GM12892 (cell line): ENCODE data around the gene ZNF354C.
"Not testable (repeated sequence)": the region's sequence is repeated elsewhere in the genome, so short reads cannot be mapped to it uniquely, and the experiment has no call there.

ENCODE experiments used
- DNase-seq: peaks from one replicate; pipeline ENCODE4 v3.0.0; 2011; ENCODE audit not compliant: insufficient read length
- FAIRE-seq: peaks from 2 replicates; lab custom pipeline; 2011; peaks lifted over from hg19 to GRCh38; lab: Jason Lieb, UNC
- POLR2A ChIP-seq: IDR thresholded peaks from 2 replicates; pipeline ENCODE4 v1.6.1; 2011; ENCODE audit warnings: low read depth, low read length, control low read depth
- POLR2AphosphoS5 ChIP-seq: IDR thresholded peaks from 2 replicates; pipeline ENCODE4 v1.6.1; 2011; ENCODE audit warnings: low read depth, low read length, control low read depth
- TAF1 ChIP-seq: IDR thresholded peaks from 2 replicates; pipeline ENCODE4 v1.6.1; 2011; ENCODE audit warnings: low read depth, mild to moderate bottlenecking, control low read depth, low read length, borderline replicate concordance

Gene ZNF354C

GRCh38 chr5:179079165-179079987 lies 19.2 kb downstream of the ZNF354C start:
- DNase-seq (no peak), FAIRE-seq (no peak)
- no peak for TF ChIP-seq TAF1
- TF ChIP-seq POLR2A, result no peak
- TF ChIP-seq POLR2AphosphoS5, result no peak

GRCh38 chr5:179080724-179081123 lies 20.6 kb downstream of the ZNF354C start:
- FAIRE-seq, result no peak
- no peak for TF ChIP-seq POLR2AphosphoS5
- TF ChIP-seq TAF1, result no peak
- TF ChIP-seq POLR2A, result no peak
- no peak for DNase-seq

GRCh38 chr5:179089502-179089901 lies 29.3 kb downstream of the ZNF354C start:
- no peak for DNase-seq
- FAIRE-seq, result no peak
- no peak for TF ChIP-seq TAF1

GRCh38 chr5:179101282-179101681 lies 41.1 kb downstream of the ZNF354C start:
- DNase-seq, FAIRE-seq: not testable (repeated sequence)

GRCh38 chr5:179110528-179110927 lies 50.4 kb downstream of the ZNF354C start:
- no peak for FAIRE-seq
- TF ChIP-seq POLR2A, result no peak
- no peak for DNase-seq

- no peak for FAIRE-seq
- no peak for DNase-seq
- no peak for TF ChIP-seq TAF1
- no peak for TF ChIP-seq POLR2A
- no peak for TF ChIP-seq POLR2AphosphoS5
Measured at GRCh38 chr5:179111267-179112207, 51.4 kb downstream of the ZNF354C start.

- TF ChIP-seq POLR2A, result no peak
- no peak for DNase-seq
Measured at GRCh38 chr5:179112469-179113142, 52.4 kb downstream of the ZNF354C start.

GRCh38 chr5:179113143-179113530 lies 53.0 kb downstream of the ZNF354C start:
- FAIRE-seq, result no peak
- TF ChIP-seq POLR2AphosphoS5, result no peak
- TF ChIP-seq POLR2A, result no peak
- no peak for TF ChIP-seq TAF1
- no peak for DNase-seq

More at GRCh38 chr5:179112469-179113142, 52.4 kb downstream of the ZNF354C start:
- no peak for FAIRE-seq

GRCh38 chr5:179113945-179114641 lies 53.9 kb downstream of the ZNF354C start:
- no peak for TF ChIP-seq TAF1
- no peak for FAIRE-seq
- no peak for DNase-seq

GRCh38 chr5:179114756-179115155 lies 54.6 kb downstream of the ZNF354C start:
- FAIRE-seq (no peak), DNase-seq (no peak)
- TF ChIP-seq POLR2A, result no peak
- TF ChIP-seq TAF1, result no peak
- no peak for TF ChIP-seq POLR2AphosphoS5

- FAIRE-seq (no peak), DNase-seq (no peak)
- TF ChIP-seq POLR2A, result no peak
- TF ChIP-seq POLR2AphosphoS5, result no peak
- no peak for TF ChIP-seq TAF1
Measured at GRCh38 chr5:179115307-179115706, 55.1 kb downstream of the ZNF354C start.

GRCh38 chr5:179115845-179116524 lies 55.8 kb downstream of the ZNF354C start:
- TF ChIP-seq TAF1 (no peak), POLR2A (no peak), POLR2AphosphoS5 (no peak)
- FAIRE-seq (no peak), DNase-seq (no peak)
